Loucy (cell line): ENCODE measurements around the gene SOCS4.
"Not testable (repeated sequence)": the region's sequence is repeated elsewhere in the genome, so short reads cannot be mapped to it uniquely, and the experiment has no call there.

Source experiments
- H2AFZ ChIP-seq: fragments of 200-600 bp; sonication (generic); 2 replicates; pipeline ENCODE4 v1.6.0; 2016; ENCODE audit warnings: antibody characterized with exemption, mild to moderate bottlenecking, low read length, moderate library complexity
- H3F3A ChIP-seq: fragments of 200-600 bp; 2 replicates; pipeline ENCODE4 v1.6.0; 2016; ENCODE audit warnings: antibody characterized with exemption, low read depth, mild to moderate bottlenecking
- H3K27me3 ChIP-seq: fragments of 200-600 bp; sonication (generic); 2 replicates; pipeline ENCODE4 v1.6.1; 2014; ENCODE audit warnings: low read length, mild to moderate bottlenecking; ENCODE audit not compliant: insufficient read depth, poor library complexity, severe bottlenecking
- H3K36me3 ChIP-seq: fragments of 200-600 bp; sonication (generic); 2 replicates; pipeline ENCODE4 v1.6.1; 2016; ENCODE audit warnings: low read length; ENCODE audit not compliant: insufficient read depth
- H3K4me1 ChIP-seq: fragments of 200-600 bp; sonication (generic); 2 replicates; pipeline ENCODE4 v1.5.1; 2014; ENCODE audit warnings: low read length, mild to moderate bottlenecking; ENCODE audit not compliant: insufficient read depth, poor library complexity, severe bottlenecking
- H3K4me2 ChIP-seq: fragments of 200-600 bp; sonication (generic); 2 replicates; pipeline ENCODE4 v1.6.0; 2014; ENCODE audit warnings: antibody characterized with exemption, low read length, low read depth, mild to moderate bottlenecking; ENCODE audit not compliant: poor library complexity, severe bottlenecking
- H3K4me3 ChIP-seq: fragments of 200-600 bp; sonication (generic); 2 replicates; pipeline ENCODE4 v1.5.1; 2014; ENCODE audit warnings: low read length, mild to moderate bottlenecking, mixed read lengths; ENCODE audit not compliant: poor library complexity, severe bottlenecking
- H3K79me2 ChIP-seq: fragments of 200-600 bp; sonication (generic); 2 replicates; pipeline ENCODE4 v1.6.1; 2014; ENCODE audit warnings: low read length; ENCODE audit not compliant: insufficient read depth
- H3K9ac ChIP-seq: fragments of 200-600 bp; sonication (generic); 2 replicates; pipeline ENCODE4 v1.6.0; 2014; ENCODE audit warnings: mild to moderate bottlenecking, low read depth, low read length, moderate library complexity; ENCODE audit not compliant: poor library complexity, severe bottlenecking
- H3K9me2 ChIP-seq: fragments of 200-600 bp; sonication (generic); replicated peaks from 2 replicates; pipeline ENCODE4 v1.6.1; 2016; ENCODE audit warnings: low read depth, low read length, mixed read lengths
- H3K9me3 ChIP-seq: fragments of 200-600 bp; sonication (generic); 2 replicates; pipeline ENCODE4 v1.6.1; 2014; ENCODE audit warnings: mild to moderate bottlenecking, antibody characterized with exemption, low read length, low read depth; ENCODE audit not compliant: insufficient read depth
- H4K20me1 ChIP-seq: fragments of 200-600 bp; sonication (generic); 2 replicates; pipeline ENCODE4 v1.6.0; 2014; ENCODE audit warnings: antibody characterized with exemption, low read length, mild to moderate bottlenecking; ENCODE audit not compliant: insufficient read depth, poor library complexity, severe bottlenecking
- EZH2phosphoT487 ChIP-seq: fragments of 200-600 bp; IDR thresholded peaks from 2 replicates; pipeline ENCODE4 v1.6.1; 2018; ENCODE audit warnings: antibody characterized with exemption, mild to moderate bottlenecking, moderate library complexity, borderline replicate concordance
- TF ChIP-seq, protein P1 (sequence below): fragments of 200-600 bp; sonication (generic); conservative IDR thresholded peaks from 2 replicates; pipeline ENCODE4 v1.5.1; 2014; ENCODE audit warnings: mild to moderate bottlenecking, antibody characterized with exemption, low read length

Gene SOCS4

GRCh38 chr14:55075628-55076175 lies 48.7 kb downstream of the SOCS4 start:
- Histone ChIP-seq H3K4me2 (no peak overlapping the region), H3K4me3 (no peak overlapping the region), H3K79me2 (no peaks in the 10 kb centered on the region), H3K9me2 (no peaks in the 10 kb centered on the region), H4K20me1 (no peaks in the 10 kb centered on the region), H2AFZ (no peak overlapping the region), H3K9me3 (no peaks in the 10 kb centered on the region), H3K36me3 (no peaks in the 10 kb centered on the region), H3K27me3 (no peaks in the 10 kb centered on the region), H3K4me1 (peaks cover 11% of the 10 kb centered on the region), H3F3A (no peaks in the 10 kb centered on the region), H3K9ac (no peak overlapping the region)
- TF ChIP-seq EZH2phosphoT487: no peak
- TF ChIP-seq, protein P1, sequence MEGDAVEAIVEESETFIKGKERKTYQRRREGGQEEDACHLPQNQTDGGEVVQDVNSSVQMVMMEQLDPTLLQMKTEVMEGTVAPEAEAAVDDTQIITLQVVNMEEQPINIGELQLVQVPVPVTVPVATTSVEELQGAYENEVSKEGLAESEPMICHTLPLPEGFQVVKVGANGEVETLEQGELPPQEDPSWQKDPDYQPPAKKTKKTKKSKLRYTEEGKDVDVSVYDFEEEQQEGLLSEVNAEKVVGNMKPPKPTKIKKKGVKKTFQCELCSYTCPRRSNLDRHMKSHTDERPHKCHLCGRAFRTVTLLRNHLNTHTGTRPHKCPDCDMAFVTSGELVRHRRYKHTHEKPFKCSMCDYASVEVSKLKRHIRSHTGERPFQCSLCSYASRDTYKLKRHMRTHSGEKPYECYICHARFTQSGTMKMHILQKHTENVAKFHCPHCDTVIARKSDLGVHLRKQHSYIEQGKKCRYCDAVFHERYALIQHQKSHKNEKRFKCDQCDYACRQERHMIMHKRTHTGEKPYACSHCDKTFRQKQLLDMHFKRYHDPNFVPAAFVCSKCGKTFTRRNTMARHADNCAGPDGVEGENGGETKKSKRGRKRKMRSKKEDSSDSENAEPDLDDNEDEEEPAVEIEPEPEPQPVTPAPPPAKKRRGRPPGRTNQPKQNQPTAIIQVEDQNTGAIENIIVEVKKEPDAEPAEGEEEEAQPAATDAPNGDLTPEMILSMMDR: no peak

- H3K4me2 ChIP-seq: no peak overlapping the region
Measured at GRCh38 chr14:55077170-55078151, 50.4 kb downstream of the SOCS4 start.

DNA sequence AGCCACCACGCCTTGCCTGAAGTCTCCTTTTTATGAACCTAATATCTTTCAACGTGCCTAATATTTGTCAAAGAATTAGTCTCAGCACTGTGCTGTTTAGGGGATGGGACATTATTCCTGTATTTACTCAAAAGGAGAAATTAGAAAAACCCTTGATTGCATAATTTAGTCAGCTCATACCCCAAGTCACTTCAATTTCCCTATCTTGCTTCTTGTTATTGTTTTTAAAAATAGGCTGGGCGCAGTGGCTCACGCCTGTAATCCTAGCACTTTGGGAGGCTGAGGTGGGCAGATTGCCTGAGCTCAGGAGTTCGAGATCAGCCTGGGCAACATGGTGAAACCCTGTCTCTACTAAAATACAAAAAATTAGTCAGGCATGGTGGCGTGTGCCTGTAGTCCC lies 52.9 kb downstream of the SOCS4 start:
- H3K27me3 ChIP-seq, H3K9me2 ChIP-seq, H3K4me3 ChIP-seq, H3K9ac ChIP-seq, H4K20me1 ChIP-seq, H3K9me3 ChIP-seq, H3K4me2 ChIP-seq, H3F3A ChIP-seq, H2AFZ ChIP-seq, H3K4me1 ChIP-seq, H3K36me3 ChIP-seq, H3K79me2 ChIP-seq: not testable (repeated sequence)

More at GRCh38 chr14:55077170-55078151, 50.4 kb downstream of the SOCS4 start:
- Histone ChIP-seq H3K4me3 (no peak overlapping the region), H3K4me1 (peaks cover 3% of the 10 kb centered on the region), H3K9ac (no peak overlapping the region), H3F3A (no peaks in the 10 kb centered on the region), H3K36me3 (no peaks in the 10 kb centered on the region), H3K79me2 (no peaks in the 10 kb centered on the region), H3K9me2 (no peaks in the 10 kb centered on the region), H2AFZ (no peak overlapping the region), H3K27me3 (no peaks in the 10 kb centered on the region), H4K20me1 (no peaks in the 10 kb centered on the region), H3K9me3 (no peaks in the 10 kb centered on the region)
- TF ChIP-seq, protein P1: no peak
- TF ChIP-seq EZH2phosphoT487: no peak
